HK-2 (cell line): ENCODE measurements around the gene GRM1.

Source experiments
- DNase-seq: peaks from one replicate; pipeline ENCODE4 v3.0.0-alpha.2; 2018; ENCODE audit not compliant: unreplicated experiment

GRM1 gene

GRCh38 chr6:146315381-146316174 lies 286.7 kb downstream of the GRM1 start:
- no peak for DNase-seq

GRCh38 chr6:146316175-146316495 lies 287.3 kb downstream of the GRM1 start:
- DNase-seq, result no peak

GRCh38 chr6:146331013-146331412 lies 302.2 kb downstream of the GRM1 start:
- DNase-seq, result no peak

GRCh38 chr6:146335336-146335735 lies 306.5 kb downstream of the GRM1 start:
- DNase-seq, result no peak

GRCh38 chr6:146336191-146336590 lies 307.3 kb downstream of the GRM1 start:
- DNase-seq, result no peak

GRCh38 chr6:146337376-146337775 lies 308.5 kb downstream of the GRM1 start:
- DNase-seq, result no peak

- no peak for DNase-seq
Measured at GRCh38 chr6:146339716-146340115, 310.9 kb downstream of the GRM1 start.

GRCh38 chr6:146341493-146342230 lies 312.8 kb downstream of the GRM1 start:
- no peak for DNase-seq

- no peak for DNase-seq
Measured at GRCh38 chr6:146345598-146345997, 316.7 kb downstream of the GRM1 start.

- DNase-seq, result no peak
Measured at GRCh38 chr6:146347090-146347489, 318.2 kb downstream of the GRM1 start.

- DNase-seq, result no peak
Measured at GRCh38 chr6:146347690-146348089, 318.8 kb downstream of the GRM1 start.

- DNase-seq, result no peak
Measured at GRCh38 chr6:146351018-146351417, 322.2 kb downstream of the GRM1 start.

- no peak for DNase-seq
Measured at GRCh38 chr6:146352163-146352562, 323.3 kb downstream of the GRM1 start.

- DNase-seq, result no peak
Measured at GRCh38 chr6:146354451-146354850, 325.6 kb downstream of the GRM1 start.

- DNase-seq, result peak; percentile 28
Measured at GRCh38 chr6:146355521-146356100, 326.7 kb downstream of the GRM1 start.

- peak; percentile 55 for DNase-seq
Measured at GRCh38 chr6:146357578-146358430, 328.9 kb downstream of the GRM1 start.

- DNase-seq, result no peak
Measured at GRCh38 chr6:146358431-146359046, 329.7 kb downstream of the GRM1 start.

GRCh38 chr6:146359131-146359530 lies 330.3 kb downstream of the GRM1 start:
- no peak for DNase-seq

GRCh38 chr6:146361128-146361924 lies 332.5 kb downstream of the GRM1 start:
- DNase-seq, result no peak

GRCh38 chr6:146363838-146364607 lies 335.2 kb downstream of the GRM1 start:
- DNase-seq, result no peak
